Right hindlimb (tissue), 1 donor: ENCODE data around the gene TCF15.
"Not testable (repeated sequence)": the region's sequence is repeated elsewhere in the genome, so short reads cannot be mapped to it uniquely, and the experiment has no call there.

Source experiments
- DNase-seq: peaks from one replicate; pipeline ENCODE4 v3.0.0-alpha.2; 2018

TCF15 gene

DNA sequence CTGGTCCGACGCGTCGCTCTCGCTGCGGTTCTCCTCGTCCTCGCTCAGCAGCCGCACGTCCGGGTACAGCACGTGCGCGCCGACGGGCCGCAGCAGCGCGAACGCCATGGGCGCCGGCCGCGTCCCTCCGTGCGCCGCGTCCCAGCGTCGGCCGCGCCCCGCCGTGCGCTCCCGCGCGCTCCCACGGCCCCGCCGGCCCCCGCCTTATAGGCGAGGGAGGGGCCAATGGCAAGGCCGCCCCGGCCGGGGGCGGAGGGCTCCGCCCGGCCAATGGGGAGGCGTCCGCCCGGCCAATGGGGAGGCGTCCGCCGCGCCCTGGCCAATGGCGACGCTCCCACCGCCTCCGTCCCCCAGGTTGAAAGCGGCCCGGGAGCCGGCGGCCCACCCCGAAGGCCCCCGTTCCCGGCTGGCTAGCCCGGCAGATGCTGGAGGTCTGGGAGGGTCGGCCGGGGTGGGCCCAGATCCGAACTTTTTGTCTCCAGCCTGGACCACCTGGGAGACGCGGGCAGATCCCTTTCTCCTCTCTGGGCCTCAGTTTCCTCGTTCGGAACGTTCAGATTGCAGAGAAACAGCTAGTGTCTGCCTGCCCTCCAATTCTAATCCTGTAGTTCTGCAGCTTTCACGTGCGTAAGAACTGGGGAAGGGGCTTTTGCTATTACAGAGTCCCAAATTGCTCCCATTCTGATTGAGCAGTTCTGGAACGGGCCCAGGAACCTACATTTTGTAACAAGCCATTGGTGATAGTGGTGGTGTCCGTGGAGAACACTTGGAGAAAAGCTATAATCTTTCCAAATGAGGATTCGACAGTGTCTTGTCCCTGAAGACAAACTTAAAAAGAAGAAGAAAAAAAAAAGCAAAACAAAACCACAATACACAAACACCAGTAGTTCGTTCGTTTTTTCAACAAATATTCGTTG, at the start of gene TCF15:
Gene TCF15, minus strand, starts transcription at position 180 of the 917 bp plus-strand sequence. Its CDS starts 72 bp downstream, at position 108.
- peak; percentile 73 for DNase-seq

DNA sequence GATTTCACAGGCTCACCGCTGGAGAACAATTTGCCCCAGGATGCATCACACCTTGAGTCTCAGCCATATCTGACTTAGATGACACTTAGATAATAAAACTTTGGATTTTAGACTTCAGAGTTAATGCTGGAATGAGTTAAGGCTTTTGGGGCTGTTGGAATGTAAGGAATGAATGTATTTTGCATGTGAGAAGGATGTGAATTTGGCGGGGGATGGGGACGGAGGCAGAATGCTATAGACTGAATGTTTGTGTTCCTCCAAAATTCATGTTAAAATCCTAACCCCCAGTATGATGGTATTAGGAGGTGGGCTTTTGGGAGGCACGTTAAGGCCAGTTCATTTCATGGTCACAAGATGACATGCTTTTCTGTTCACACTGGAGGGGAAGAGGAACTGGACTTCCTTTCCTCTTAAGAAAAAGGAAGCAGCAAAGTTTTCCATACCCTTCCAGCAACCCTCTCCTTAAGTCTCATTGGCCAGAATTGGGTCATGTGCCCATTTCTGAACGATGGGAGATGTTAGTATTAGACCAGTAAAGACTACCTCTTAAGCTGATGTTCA, 48.7 kb upstream of the TCF15 start:
- DNase-seq = no peak

DNA sequence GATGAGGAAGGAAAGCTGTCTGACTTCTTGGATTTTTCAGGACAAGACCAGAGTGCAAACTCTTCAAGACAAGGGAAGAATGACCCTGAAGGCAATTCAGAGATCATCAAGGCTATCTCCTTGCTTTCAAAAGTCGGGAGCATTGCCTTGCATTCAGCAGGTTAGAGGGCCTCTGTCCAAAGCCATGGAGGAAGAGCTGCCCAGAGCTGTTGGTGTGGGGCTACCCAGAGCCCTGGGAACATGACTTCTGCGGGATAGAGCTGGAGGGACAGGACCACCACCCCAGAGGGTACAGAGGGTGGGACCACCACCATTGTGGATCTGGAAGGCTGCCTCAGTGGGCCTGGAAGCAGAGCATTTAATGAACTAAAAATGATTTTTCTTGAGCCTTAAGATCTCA, 48.1 kb upstream of the TCF15 start:
- DNase-seq = no peak

GRCh38 chr20:655726-656624, 45.9 kb upstream of the TCF15 start:
- no peak for DNase-seq

DNA sequence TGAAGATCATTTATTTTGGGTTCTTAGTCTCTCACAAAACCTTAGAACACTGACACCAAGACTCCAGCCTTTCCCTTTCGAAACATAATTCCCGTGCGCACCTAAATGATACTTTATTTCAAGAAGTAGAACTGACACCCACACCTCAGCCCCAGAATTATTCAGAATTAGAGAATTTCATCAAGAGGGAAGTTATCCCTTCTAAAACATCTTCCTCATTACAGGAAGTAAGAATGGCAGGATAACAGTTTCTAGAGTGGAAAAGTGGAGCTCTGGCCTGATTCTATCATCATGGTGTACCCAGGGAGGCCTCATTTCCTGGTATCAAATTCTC, 44.3 kb upstream of the TCF15 start:
- no peak for DNase-seq

- DNase-seq = no peak
These were observed 43.7 kb upstream of the TCF15 start for GRCh38 chr20:653590-654416.

- DNase-seq = peak; percentile 87
These were observed 43.0 kb upstream of the TCF15 start, which contains the start of gene SRXN1 for GRCh38 chr20:653110-653589. Gene SRXN1, minus strand, starts transcription at chr20:653200. Its CDS starts 15 bp downstream, at chr20:653185.

GRCh38 chr20:652615-653109, 42.6 kb upstream of the TCF15 start:
- DNase-seq = peak; percentile 68

DNA sequence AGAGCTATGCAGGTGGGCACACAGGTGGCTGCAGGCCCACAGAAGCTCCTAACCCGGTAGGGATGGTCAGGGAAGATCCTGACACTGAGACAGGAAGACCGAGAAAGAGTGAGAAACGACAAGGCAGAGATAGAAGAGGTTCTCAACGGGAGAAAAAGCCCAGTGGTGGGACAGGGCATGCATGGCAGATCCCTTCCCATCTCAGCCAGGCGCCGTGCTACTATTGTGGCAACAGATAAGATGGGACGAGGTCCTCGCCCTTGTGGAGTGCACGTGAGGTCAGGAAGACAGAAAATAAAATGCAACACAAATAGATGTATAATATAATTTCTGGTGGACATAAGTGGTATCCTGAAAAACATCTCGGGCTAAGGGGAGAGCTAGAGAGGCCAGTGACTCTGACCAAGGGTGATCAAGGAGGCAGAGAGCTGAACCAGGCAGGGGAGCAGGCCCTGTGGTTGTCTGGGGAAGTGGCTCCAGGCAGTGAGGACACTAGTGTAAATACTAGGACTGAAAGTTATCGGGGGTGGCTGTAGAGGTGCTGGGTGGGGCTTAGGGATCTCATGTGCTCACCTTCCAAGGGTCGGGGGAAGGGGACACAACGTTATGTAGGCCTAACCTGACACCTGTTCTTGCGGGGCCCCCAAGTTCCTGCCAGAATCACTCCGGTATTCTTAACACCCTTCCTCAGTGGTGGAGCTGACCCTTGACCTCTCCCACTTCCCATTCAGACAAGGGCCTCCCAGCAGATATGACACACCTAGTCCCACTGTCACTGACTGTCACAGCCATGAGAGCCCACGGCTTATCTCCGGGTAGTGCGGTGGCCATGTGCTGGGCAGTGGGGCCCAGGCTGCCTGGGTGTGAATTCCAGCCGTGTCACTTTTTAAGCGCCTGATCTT, 41.9 kb upstream of the TCF15 start:
- no peak for DNase-seq

- no peak for DNase-seq
These were observed 40.8 kb upstream of the TCF15 start for GRCh38 chr20:650954-651353.

DNA sequence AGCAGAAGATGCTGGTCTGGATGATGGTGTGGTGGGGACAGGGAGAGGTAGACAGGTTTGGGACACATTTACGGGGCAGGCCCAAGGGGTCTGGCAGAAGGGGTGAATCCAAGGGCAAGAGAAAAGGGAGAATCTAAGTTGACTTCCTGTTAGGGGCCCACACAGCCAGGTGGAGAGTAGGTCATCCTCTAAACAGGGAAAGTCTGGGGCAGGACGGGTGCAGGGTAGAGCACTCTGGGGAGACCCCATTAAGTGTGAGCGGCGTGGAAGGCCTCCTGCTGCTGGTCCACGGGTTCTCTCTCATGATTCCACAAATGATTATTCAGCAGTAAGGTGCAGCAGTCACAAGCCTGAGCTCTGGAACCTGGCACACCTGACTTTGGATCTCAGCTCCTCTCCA, 40.2 kb upstream of the TCF15 start:
- DNase-seq = no peak

DNA sequence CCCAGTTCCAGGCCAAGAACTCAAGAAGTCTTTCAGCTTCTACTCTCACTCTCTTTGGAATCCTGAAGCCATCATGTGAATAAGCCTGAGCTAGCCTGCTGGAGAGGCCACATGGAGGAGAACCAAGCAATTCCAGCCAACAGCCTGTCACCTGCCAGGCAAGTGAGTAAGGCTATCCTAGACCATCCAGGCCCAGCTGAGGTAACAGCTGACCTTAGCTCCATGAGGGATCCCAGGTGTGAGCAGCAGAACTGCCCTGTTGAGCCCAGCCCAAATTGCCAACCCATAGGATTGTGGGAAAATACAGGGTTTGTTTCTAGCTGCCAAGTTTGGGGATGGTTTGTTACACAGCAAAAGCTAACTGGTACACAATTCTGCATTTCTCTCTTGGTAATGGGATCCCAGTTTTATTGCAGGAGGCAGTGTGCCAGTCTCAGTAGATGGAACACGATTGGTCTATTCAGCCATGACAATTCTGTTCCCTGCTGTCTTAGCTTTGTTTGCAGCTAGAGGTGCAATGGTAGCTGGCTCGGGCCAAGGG, 37.4 kb upstream of the TCF15 start:
- no peak for DNase-seq

DNA sequence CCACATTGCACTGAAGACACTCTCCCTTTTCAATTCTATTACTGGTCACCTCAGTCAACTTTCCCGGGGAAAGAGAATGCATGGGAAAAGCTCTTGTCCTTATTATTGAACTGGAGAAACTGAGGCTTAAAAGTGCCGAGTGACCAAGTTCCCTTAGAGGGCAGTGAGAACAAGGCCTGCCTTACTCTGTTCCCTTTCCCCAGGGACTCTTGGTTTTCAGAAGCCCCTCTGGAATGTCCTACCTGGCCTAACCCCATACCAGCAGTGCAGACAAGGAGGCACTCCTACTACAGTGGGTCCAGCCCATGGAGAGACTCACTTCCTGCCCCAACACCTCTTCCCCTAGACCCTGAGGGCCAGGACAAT, 36.7 kb upstream of the TCF15 start:
- no peak for DNase-seq

GRCh38 chr20:646107-646867, 36.2 kb upstream of the TCF15 start:
- DNase-seq = no peak

- DNase-seq = peak; percentile 88
These were observed 35.4 kb upstream of the TCF15 start for GRCh38 chr20:645318-646106.

- DNase-seq = no peak
These were observed 34.7 kb upstream of the TCF15 start for GRCh38 chr20:644692-645317.

- DNase-seq = peak; percentile 77
These were observed 32.5 kb upstream of the TCF15 start for GRCh38 chr20:642398-643174.

- DNase-seq = not testable (repeated sequence)
These were observed 31.9 kb upstream of the TCF15 start for GRCh38 chr20:642013-642397.
